Measurements from ENCODE around the gene GLB1L2.

GLB1L2 gene

DNA sequence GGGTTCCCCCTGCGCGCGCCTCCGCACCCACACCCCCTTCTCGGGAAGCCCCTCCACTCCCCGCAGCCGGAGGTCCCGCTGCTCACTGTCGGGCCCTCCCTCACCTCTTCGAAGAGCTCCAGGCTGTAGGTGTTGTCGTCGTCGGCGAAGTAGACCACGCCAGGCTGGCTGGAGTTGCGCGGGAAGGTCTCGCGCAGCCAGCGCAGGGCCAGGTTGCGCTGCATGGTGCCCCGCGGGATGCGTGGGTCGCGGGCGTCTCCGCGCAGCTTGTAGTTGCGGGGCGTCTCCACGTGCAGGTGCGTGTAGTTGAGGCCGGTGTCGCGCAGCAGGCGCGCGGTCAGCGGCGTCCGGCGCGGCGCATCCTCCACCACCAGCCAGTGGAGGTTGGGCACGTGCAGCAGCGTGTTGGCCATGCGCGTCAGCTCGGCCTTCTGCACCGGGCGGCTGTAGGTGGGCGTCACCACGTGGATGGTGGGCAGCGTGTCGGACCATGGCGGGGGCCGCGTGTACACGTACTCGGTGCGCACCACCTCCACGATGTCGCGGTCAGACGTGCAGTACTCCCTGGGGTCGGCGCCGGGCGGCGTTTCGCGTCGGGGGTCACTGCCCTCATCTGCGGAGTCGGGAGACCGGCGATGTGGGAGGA lies 51.9 kb downstream of the GLB1L2 start:
- no peak for DNase-seq (ENCODE audit: low read depth in 3 of 3, low spot score in 1 of 3)

- DNase-seq (ENCODE audit: low read depth in 3 of 3, low spot score in 1 of 3) = no peak
These were observed 52.6 kb downstream of the GLB1L2 start for GRCh38 chr11:134384406-134384805.

GRCh38 chr11:134385171-134385570 lies 53.4 kb downstream of the GLB1L2 start:
- DNase-seq (ENCODE audit: low read depth in 3 of 3, low spot score in 1 of 3) = no peak

DNA sequence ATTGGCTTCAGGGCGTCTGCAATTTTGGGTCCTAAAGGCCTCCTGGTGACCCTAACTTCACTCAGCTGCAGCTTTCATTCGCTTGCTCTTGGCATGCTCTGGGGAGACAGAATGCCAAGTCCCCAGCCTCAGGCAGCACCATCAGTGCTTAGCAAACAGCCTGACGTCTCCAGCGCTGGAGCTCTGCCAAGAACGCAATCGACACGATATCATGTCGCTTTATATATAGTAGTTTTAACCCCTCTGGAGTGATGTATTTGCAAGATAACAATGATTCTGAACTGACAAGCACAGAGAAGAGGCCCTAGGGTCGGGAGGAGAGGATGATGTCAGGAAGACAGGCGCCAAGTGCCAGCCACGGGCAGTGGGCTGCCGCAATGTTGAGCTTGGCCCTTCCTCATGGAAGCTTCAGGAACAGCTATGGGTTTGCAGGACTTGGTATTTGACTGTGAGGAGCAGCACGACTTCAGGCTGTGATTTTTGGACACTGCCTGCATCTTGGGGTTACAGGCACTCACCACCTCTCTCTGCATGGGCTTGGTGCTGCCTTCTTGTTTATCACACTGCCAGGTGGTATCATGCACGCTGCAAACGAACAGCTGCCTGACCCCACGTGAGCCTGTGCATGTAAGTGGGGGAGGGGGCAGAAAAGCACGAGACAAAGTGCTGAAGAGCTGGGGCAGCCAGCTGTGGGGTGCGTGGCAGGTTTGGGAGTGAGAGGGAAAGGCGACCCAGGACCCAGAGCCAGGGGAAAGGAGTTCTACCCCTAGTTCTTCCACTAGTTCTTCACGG lies 54.2 kb downstream of the GLB1L2 start:
- DNase-seq (ENCODE audit: low read depth in 3 of 3, low spot score in 1 of 3) = no peak

GRCh38 chr11:134386945-134387344 lies 55.2 kb downstream of the GLB1L2 start:
- no peak for DNase-seq (ENCODE audit: low read depth in 3 of 3, low spot score in 1 of 3)

DNA sequence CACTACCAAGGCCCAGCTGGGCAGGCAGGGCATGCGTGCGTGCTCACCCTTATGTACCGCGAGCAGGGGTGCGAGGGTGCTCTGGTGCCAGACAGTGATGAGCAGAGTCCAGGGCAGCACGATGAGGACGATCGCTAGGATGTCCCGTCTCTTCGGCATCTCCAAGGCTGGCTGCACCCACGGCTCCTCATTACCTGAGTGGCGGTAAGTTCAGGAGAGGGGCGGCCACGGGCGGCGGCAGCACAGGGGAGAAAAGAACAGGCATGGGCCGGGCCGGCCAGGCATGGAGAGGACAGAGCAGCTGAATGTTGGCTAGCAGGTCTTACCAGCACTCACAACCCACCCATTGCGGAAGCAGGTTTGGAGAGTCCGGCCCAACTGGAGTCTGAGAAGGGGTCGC lies 55.7 kb downstream of the GLB1L2 start:
- DNase-seq (ENCODE audit: low read depth in 3 of 3, low spot score in 1 of 3) = no peak

DNA sequence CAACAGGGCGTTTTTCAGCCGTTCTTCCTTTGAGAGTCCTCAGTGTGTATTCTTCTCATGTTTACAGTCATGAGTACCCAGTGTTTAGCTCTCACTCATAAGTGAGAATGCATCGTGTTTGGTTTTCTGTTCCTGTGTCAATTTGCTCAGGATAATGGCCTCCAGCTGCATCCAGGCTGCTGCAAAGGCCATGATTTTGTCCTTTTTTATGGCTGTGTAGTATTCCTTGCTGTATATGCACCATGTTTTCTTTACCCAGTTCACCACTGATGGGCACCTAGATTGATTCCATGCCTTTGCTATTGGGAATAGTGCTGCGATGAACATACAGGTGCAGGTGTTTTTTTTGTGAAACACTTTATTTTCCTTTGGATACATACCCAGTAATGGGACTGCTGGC lies 56.8 kb downstream of the GLB1L2 start:
- DNase-seq (ENCODE audit: low read depth in 3 of 3, low spot score in 1 of 3) = no peak

- no peak for DNase-seq (ENCODE audit: low read depth in 3 of 3, low spot score in 1 of 3)
These were observed 57.8 kb downstream of the GLB1L2 start for GRCh38 chr11:134389464-134390180.

GRCh38 chr11:134390706-134391569 lies 59.1 kb downstream of the GLB1L2 start:
- DNase-seq (ENCODE audit: low read depth in 3 of 3, low spot score in 1 of 3) = no peak

DNA sequence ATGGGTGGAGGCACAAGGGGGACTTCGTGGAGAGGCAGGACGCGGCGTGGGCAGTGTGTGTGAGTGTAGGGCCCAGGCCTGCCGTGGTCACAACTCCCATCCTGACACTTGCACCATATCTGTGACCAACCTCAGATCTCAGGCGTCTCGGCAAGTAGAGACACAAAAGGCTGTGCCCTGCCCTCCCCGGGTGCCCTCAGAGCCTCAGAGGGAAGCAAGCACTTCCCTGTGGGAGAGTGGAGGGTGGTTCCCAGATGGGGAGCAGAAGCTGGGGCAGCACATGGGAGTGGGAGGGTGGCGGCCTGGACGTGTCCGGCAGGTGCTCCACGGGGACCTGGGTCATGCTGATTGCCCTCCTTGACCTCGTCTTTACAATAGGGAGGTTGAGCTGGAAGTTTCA lies 59.9 kb downstream of the GLB1L2 start:
- DNase-seq (ENCODE audit: low read depth in 3 of 3, low spot score in 1 of 3) = no peak

DNA sequence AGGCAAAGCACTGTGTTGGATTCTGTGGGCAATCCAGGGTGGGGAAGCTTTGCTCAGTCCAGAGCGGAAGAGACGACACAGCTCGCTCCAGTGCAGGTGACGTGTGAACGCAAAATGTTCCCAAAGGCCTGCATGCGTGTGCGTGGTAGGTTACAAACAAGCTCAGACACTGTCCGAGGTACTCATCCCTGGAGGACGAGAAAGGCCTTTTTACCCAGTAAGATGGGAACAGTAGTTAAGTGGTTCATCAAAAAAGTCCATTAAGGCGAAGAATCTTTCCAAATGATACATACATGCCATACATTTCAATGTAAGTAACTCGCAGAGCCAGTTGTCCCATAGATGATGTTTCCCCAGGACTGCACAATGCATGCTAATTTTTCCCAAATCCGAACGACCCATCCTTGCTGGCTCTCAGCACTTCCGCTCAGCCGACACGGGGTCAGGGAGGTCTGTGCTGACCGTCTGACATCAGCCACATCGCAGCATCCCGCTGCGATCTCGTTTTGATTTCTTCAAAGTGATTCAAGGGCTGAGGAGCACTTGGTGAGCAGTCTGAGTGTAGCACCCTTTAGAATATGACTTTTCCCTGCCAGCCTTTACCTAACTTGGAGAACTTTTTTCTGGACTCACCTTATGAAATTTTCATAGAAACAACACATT lies 61.3 kb downstream of the GLB1L2 start:
- DNase-seq (ENCODE audit: low read depth in 3 of 3, low spot score in 1 of 3) = no peak

DNA sequence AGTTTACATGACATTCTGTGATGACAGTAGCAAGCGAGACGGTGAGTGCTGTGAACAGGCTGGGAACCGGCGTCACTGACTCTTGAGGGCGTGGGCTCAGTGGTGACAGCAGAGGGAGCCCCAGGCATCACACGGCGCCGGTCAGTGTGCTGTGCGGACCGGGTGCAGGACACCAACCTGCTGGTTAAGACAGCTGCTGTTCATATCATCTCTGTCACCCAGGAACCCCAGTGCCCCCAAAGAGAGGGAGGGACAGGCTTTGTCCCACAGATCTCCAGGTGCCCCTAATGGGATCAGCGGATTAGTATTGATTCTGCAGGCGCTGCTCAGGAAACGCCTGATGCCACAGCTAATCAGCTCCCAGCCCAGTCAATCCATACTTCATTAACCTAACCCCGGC lies 61.9 kb downstream of the GLB1L2 start:
- no peak for DNase-seq (ENCODE audit: low read depth in 3 of 3, low spot score in 1 of 3)

DNA sequence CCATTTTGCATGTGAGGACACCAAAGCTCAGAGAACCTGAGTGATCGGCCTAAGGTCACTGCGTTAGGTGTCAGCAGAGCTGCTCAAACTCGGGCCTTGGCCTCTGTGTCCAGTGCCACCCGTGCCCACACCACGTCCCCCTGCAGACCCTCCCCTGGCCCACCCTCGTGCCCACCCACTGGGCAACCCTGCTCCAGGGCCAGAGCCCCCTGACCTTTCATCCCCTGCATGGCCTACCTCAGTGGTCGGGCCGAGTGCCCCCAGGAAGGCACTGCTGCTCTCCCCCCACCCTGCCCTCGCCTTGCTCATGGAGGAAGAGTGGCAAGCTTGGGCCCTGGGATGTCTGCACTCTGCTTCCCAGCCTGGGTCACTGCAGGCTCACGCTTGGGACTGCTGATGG lies 62.5 kb downstream of the GLB1L2 start:
- DNase-seq (ENCODE audit: low read depth in 3 of 3, low spot score in 1 of 3) = no peak

DNA sequence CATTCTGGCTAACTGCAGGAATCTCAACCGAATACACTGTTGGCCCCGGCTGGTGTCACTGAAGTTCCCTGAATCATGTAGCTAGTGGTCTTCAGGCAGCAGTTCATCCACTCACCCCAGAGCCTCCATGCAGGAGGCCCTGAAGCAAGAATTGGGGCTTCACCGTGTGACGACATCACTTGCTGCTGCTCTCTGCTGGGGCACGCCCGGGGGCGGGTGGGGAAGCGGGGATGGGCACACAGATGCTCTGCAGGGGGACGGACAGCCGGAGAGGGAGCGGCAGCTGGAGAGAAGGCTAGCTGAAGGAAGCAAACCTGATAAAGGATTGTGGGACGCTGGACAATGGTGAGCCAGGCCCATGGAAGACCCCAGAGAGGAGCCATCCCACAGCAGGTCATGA lies 63.2 kb downstream of the GLB1L2 start:
- DNase-seq (ENCODE audit: low read depth in 3 of 3, low spot score in 1 of 3) = no peak

DNA sequence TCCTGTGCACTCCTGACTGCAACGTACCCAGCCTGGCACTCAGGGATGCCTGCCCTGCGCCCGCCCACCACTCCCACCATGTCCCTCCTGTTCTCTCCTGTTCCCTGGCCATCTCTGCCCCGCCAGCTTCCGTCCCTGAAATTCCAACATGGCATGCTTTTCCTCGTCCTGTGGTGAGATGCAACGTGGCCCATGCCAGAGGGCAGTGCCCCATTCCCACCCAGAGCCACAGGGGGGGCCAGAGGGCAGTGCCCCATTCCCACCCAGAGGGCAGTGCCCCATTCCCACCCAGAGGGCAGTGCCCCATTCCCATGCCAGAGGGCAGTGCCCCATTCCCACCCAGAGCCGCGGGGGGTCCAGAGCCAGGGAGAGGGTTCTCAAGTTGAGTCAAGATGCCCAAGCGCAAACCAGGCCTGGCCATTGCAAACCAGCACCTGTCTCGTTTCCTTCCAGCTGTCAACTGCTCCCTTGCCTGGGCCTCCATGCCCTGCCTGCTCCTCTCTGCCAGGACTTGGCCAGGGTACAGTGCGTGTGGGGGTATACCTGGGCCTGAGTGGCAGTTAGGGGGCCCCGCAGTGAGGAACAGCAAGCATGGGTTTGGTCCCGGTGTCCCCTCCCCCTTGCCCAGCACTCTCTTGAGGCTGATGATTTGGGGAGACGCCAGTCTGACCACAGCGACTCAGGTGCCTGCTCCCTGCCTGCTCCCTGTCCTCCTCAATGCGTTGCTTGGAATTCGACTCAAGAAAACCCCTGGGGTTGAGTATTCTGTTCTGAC lies 65.7 kb downstream of the GLB1L2 start:
- no peak for DNase-seq (ENCODE audit: low read depth in 3 of 3, low spot score in 1 of 3)

DNA sequence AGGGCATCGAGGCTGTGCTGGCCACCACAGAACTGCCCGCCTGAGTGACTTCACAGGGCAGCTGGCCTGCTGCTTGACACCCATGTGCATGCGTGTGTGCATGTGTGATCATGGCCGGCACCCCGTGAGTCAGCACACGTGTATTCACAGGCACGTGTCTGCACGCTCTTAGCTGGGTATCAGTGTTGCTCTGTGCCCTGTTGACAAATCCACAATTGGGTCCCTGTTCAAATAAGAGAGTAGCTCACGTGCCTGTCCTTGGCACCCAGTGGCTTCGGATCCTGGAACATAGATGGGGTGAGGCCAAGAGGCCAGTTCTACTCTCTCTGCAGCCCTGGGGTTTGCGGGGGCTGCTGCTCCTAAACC lies 66.3 kb downstream of the GLB1L2 start:
- no peak for DNase-seq (ENCODE audit: low read depth in 3 of 3, low spot score in 1 of 3)

DNA sequence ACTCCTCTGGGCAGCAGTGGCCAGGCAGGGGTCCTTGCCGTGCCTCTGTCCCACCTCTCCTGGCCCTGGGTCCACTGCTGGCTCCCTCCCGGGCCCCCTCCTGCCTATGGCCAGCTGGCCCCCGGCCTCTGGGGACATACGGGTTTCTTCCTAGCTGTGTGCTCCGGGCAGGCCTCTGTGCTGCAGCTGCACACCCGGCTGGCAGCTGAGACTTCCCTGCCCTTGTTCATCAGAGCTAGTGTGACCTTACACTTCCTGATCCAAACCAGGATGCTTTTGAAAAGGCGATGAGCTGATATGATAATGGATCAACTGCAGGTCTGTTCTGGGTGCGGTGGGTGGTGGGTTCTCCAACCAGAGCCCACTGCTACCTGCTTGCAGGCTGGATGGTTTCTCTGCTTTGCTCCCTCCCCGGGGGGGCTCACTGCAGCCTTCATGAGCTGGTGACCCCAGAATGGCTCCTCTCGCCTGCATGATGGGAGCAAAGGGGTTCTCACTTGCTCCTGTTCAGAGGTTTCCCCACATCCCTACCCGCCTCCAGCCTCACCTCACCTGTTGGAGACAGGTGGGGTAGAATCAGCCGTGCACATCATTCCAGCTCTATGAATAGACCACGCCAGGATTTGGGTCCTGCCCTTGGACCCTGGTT lies 67.0 kb downstream of the GLB1L2 start:
- no peak for DNase-seq (ENCODE audit: low read depth in 3 of 3, low spot score in 1 of 3)

- DNase-seq (ENCODE audit: low read depth in 3 of 3, low spot score in 1 of 3) = no peak
These were observed 67.5 kb downstream of the GLB1L2 start for GRCh38 chr11:134399293-134399654.

DNA sequence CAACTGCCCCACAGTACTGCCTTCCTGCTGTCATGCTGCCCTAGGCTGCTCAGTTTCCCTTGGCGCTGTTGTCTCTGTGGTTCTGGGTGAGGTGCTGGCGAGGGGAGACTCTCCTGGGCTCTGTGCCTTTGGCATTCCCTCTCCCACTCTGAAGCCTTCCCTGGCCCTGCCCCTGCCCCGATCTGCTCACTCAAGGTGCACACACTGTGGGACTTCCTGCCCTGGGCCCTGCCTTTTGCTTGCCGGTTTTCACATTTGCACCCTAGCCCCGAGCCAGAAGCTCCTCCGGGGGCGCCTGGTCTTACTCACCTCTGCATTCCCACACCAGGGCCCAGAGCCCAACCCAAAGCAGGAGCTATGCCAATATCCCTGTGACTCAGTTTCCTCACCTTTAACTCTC lies 68.2 kb downstream of the GLB1L2 start:
- DNase-seq (ENCODE audit: low read depth in 3 of 3, low spot score in 1 of 3) = no peak
